GM12864 (cell line): ENCODE measurements around the gene FAF1.

Source experiments
- DNase-seq: peaks from one replicate; pipeline ENCODE4 v3.0.0-alpha.2; 2011; ENCODE audit warnings: low read depth
- H3K4me3 ChIP-seq: 2 replicates; pipeline ENCODE4 v1.5.1; 2011; ENCODE audit warnings: mild to moderate bottlenecking, low read depth, low read length, control low read depth
- TF ChIP-seq, protein P1 (sequence below): IDR thresholded peaks from 2 replicates; pipeline ENCODE4 v1.5.1; 2011; ENCODE audit warnings: low read depth, mild to moderate bottlenecking, moderate library complexity, low read length, control low read depth, inconsistent platforms; ENCODE audit errors: missing control alignments

The FAF1 gene

DNA sequence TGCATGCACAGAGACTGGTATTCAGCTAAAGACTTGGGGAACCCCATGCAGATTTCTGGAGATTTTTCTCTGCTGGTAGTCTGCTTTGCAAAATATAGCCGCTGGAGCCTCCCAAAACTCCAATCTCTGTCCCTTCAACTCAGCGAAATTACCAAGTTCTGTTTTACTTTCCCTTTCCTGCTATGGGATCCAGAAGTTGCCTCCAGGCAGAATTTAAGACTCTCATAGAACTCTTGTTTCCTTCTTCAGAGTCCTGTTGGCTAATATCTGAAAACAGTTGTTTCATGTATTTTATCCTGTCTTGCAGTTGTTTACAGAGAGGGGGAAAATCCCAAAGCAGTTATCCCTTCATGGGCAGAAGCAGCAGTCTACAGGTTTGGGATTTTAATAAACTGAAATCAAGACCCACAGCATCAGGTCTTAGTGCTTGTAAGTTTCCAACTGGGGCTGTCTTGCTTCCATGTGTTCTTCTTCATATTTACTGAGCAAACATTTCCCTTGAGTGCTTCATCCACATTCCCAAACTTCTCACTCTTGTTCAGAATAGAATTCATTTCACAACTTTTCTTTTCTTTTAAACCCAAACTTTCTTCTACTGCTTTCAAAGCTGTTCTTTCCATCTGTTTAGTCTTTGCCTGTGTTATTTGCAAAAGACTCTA lies 315.5 kb downstream of the FAF1 start:
- DNase-seq, result no peak
- H3K4me3 ChIP-seq, result no peak overlapping the region
- TF ChIP-seq, protein P1, sequence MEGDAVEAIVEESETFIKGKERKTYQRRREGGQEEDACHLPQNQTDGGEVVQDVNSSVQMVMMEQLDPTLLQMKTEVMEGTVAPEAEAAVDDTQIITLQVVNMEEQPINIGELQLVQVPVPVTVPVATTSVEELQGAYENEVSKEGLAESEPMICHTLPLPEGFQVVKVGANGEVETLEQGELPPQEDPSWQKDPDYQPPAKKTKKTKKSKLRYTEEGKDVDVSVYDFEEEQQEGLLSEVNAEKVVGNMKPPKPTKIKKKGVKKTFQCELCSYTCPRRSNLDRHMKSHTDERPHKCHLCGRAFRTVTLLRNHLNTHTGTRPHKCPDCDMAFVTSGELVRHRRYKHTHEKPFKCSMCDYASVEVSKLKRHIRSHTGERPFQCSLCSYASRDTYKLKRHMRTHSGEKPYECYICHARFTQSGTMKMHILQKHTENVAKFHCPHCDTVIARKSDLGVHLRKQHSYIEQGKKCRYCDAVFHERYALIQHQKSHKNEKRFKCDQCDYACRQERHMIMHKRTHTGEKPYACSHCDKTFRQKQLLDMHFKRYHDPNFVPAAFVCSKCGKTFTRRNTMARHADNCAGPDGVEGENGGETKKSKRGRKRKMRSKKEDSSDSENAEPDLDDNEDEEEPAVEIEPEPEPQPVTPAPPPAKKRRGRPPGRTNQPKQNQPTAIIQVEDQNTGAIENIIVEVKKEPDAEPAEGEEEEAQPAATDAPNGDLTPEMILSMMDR, result no peak

DNA sequence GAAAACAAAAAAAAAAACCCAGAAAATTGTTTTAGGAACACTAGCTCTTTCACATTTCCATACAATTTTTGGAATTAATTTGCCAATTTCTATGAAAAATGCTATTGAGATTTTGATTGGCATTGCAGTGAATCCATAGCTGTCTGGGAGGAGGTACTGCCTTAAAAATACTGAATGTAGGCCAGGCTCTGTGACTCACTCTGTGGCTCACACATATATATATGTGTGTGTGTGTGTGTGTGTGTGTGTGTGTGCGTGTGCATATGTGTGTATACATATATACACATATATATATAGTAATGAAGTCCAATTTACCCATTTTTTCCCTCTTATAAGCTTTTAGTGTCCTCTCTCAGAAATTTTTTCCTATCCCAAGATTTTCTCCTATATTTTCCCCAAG lies 322.6 kb downstream of the FAF1 start:
- no peak for DNase-seq
- TF ChIP-seq, protein P1, result no peak
- H3K4me3 ChIP-seq, result no peak overlapping the region

DNA sequence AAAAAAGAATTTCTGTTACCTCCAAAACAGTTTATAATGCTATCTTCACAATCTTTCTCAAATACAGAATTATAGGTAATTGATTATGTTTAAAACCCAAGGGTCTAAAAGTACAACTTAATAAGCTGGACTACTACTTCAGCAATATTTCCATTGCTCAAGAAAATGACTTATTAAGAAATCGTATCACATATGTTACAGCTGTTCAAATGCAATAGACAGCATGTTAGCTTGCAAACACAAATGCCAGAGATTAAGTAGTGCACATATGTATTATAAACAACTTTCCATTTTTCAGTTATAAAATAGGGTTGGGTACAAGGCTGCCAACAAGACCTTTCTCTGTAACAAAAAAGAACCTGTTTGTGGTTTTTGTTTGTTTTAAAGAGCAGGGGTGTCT lies 325.8 kb downstream of the FAF1 start:
- H3K4me3 ChIP-seq, result no peak overlapping the region
- TF ChIP-seq, protein P1, result no peak
- no peak for DNase-seq

DNA sequence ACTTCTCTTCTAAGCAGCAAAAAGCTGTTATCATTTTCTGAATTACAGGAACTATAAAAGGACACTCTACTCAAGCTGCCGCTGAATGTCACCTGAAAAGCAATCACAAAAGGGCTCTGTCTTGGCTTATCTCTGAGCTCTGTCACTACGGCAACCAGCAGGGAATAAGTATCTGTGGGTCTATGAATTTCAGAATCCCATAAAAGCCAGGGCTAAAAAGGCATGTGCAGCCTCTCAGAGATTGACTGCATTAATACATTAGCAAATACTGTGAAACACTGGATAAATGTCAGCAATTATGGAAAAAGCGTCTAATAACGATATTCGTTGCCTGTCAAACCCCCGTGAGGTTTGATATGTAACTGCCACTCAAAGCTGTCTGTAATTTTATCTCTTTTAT lies 326.6 kb downstream of the FAF1 start:
- DNase-seq, result no peak
- H3K4me3 ChIP-seq, result no peak overlapping the region
- TF ChIP-seq, protein P1, result no peak

DNA sequence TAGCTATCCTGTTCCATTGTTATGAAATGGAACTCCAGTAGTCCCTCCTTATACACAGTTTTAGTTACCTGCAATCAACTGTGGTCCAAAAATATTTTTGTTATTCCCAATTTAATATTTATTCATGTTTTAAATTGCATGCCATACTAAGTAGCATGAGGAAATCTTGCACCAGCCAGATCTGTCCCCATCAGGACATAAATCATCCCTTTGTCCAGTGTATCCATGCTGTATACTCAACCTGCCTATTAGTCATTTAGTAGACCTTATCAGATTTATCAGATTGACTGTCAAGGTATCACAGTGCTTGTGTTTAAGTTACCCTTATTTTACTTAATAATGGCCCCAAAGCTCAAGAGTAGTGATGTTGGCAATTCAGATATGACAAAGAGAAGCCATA lies 328.9 kb downstream of the FAF1 start:
- no peak for DNase-seq

DNA sequence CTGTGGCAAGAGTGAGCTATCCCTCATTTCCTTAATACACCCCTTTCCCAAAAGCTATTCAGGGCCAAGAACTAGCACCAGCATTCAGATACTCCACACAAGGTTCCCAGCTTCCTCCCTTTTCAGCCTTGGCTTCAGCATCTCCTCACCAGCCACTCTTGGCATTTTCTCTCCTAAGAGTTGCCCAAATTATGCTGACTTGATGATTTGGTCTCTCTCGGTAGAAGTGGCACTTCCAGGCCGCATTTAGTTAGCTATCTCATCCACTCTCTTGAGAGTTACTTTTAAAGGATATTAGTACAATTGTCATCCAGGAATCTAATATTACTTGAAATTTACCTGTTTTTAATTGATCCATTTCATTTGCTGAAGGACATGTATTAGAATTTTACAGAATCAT lies 337.8 kb downstream of the FAF1 start:
- no peak overlapping the region for H3K4me3 ChIP-seq
- DNase-seq, result no peak
- TF ChIP-seq, protein P1, result no peak

More for the DNA sequence above, 328.9 kb downstream of the FAF1 start:
- no peak overlapping the region for H3K4me3 ChIP-seq
- TF ChIP-seq, protein P1, result no peak

DNA sequence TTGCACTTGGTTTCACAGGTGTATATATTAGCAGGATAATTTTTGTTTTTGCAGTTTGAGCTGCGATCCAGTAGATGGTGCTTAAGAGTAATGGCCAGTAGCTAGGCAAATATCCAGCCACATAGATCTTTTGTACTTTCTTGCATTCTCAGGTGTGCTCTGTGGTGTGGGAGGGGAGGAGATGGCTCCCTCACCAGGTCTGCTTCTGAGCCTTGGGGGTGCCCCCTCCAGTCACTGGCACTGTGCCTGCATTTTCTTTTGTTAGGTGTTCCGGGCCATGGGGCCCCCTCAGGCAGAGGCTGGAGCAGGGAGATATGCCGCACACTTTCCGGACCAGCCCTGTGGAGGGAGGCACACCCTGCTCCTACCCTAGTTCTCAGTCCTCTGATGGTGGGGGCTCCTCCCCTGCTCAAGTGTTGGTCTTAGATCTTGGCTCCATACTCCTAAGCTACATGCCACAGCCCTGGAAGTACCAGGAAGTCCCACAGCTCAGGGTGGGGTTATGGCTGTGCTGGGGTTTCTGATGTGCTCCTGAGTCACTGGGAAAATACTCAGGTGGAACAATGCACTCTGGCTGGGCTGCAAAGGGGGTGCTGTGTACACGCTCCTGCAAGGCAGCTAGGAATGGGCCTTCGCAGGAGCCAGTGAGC lies 339.3 kb downstream of the FAF1 start:
- TF ChIP-seq, protein P1, result peak; percentile 33
- H3K4me3 ChIP-seq, result no peak overlapping the region
- DNase-seq, result no peak
